ENCODE data around the gene ZSWIM3. TPM values are rescaled to one million over a fixed set of nuclear protein-coding genes. Genes with fewer than 3 reads are reported as not detected.

Gene ZSWIM3
- total and polyA plus RNA-seq, 2 of the 13 experiments (the other 11 are each of a cell fraction or from before 2014, with no cell fraction given): 5.2 to 5.8 TPM

GRCh38 chr20:45921337-45922189, 64.1 kb downstream of the ZSWIM3 start (continued):
- TF ChIP-seq, protein P1, sequence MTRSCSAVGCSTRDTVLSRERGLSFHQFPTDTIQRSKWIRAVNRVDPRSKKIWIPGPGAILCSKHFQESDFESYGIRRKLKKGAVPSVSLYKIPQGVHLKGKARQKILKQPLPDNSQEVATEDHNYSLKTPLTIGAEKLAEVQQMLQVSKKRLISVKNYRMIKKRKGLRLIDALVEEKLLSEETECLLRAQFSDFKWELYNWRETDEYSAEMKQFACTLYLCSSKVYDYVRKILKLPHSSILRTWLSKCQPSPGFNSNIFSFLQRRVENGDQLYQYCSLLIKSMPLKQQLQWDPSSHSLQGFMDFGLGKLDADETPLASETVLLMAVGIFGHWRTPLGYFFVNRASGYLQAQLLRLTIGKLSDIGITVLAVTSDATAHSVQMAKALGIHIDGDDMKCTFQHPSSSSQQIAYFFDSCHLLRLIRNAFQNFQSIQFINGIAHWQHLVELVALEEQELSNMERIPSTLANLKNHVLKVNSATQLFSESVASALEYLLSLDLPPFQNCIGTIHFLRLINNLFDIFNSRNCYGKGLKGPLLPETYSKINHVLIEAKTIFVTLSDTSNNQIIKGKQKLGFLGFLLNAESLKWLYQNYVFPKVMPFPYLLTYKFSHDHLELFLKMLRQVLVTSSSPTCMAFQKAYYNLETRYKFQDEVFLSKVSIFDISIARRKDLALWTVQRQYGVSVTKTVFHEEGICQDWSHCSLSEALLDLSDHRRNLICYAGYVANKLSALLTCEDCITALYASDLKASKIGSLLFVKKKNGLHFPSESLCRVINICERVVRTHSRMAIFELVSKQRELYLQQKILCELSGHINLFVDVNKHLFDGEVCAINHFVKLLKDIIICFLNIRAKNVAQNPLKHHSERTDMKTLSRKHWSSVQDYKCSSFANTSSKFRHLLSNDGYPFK (CRISPR knock-in tag; IDR thresholded peaks at IDR 0.05; ENCODE audit: borderline replicate concordance): no peak
- TF ChIP-seq NKX3-1 (CRISPR knock-in tag; IDR thresholded peaks at IDR 0.05): no peak
- no peak for TF ChIP-seq ELF1 (CRISPR knock-in tag; IDR thresholded peaks at IDR 0.05)
- no peak for TF ChIP-seq ARNT (IDR thresholded peaks at IDR 0.05)
- TF ChIP-seq, protein P2, sequence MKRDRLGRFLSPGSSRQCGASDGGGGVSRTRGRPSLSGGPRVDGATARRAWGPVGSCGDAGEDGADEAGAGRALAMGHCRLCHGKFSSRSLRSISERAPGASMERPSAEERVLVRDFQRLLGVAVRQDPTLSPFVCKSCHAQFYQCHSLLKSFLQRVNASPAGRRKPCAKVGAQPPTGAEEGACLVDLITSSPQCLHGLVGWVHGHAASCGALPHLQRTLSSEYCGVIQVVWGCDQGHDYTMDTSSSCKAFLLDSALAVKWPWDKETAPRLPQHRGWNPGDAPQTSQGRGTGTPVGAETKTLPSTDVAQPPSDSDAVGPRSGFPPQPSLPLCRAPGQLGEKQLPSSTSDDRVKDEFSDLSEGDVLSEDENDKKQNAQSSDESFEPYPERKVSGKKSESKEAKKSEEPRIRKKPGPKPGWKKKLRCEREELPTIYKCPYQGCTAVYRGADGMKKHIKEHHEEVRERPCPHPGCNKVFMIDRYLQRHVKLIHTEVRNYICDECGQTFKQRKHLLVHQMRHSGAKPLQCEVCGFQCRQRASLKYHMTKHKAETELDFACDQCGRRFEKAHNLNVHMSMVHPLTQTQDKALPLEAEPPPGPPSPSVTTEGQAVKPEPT (CRISPR knock-in tag; IDR thresholded peaks at IDR 0.05; ENCODE audit: low read depth): no peak
- 0 out of 2 replicates have a peak, but pooled peaks have one; percentile 25 for TF ChIP-seq ATAD3A (CRISPR knock-in tag; IDR thresholded peaks at IDR 0.05)
- TF ChIP-seq SMC3 (IDR thresholded peaks at IDR 0.05; ENCODE audit: low read length): no peak
- TF ChIP-seq DMAP1 (CRISPR knock-in tag; IDR thresholded peaks at IDR 0.05): no peak
- TF ChIP-seq JUND (CRISPR knock-in tag; IDR thresholded peaks at IDR 0.05): no peak
- TF ChIP-seq RERE (CRISPR knock-in tag; IDR thresholded peaks at IDR 0.05; ENCODE audit: low read depth): peak; percentile 18; the same call in 1 of the 2 replicates
- TF ChIP-seq HDAC2 (CRISPR knock-in tag; IDR thresholded peaks at IDR 0.05): no peak; the same call in 1 of the 2 replicates
- TF ChIP-seq TAF1 (CRISPR knock-in tag; IDR thresholded peaks at IDR 0.05): no peak
- TF ChIP-seq SIN3B (IDR thresholded peaks at IDR 0.05; ENCODE audit: low read length): no peak
- TF ChIP-seq ZFP62 (CRISPR knock-in tag; IDR thresholded peaks at IDR 0.05): no peak
- no peak for TF ChIP-seq MYNN (CRISPR knock-in tag; IDR thresholded peaks at IDR 0.05; ENCODE audit: low read depth)
- peak; percentile 94 for TF ChIP-seq ZNF770 (CRISPR knock-in tag; IDR thresholded peaks at IDR 0.05)

Data from HepG2 (cell line).